ENCODE results near the gene NADK.
"Not testable (repeated sequence)": the region's sequence is repeated elsewhere in the genome, so short reads cannot be mapped to it uniquely, and the experiment has no call there.

- not testable (repeated sequence) for TF ChIP-seq CTCF, EZH2 (IDR thresholded peaks at IDR 0.05)
These were observed 70.4 kb downstream of the NADK start for GRCh38 chr1:1707897-1708296.
